SU-DHL-6 (cell line): Measurements from ENCODE around the gene DGLUCY.

Experiments
- H2AFZ ChIP-seq: fragments of 200-600 bp; sonication (generic); 2 replicates; pipeline ENCODE4 v1.6.1; 2014; ENCODE audit warnings: low read depth, mild to moderate bottlenecking, moderate library complexity, mixed read lengths, antibody characterized with exemption, low read length; ENCODE audit not compliant: severe bottlenecking
- H3F3A ChIP-seq: fragments of 200-600 bp; shearing (Covaris generic); 2 replicates; pipeline ENCODE4 v1.6.0; 2016; ENCODE audit warnings: antibody characterized with exemption, mild to moderate bottlenecking; ENCODE audit not compliant: insufficient read depth
- H3K27ac ChIP-seq: fragments of 200-600 bp; sonication (generic); 2 replicates; pipeline ENCODE4 v1.5.1; 2016; ENCODE audit warnings: low read depth, mild to moderate bottlenecking, low read length, moderate library complexity, mixed read lengths
- H3K27me3 ChIP-seq: fragments of 200-600 bp; sonication (generic), shearing (Covaris generic); 2 replicates; pipeline ENCODE4 v1.6.0; 2014; ENCODE audit warnings: mild to moderate bottlenecking, low read length
- H3K36me3 ChIP-seq: fragments of 200-600 bp; sonication (generic); 2 replicates; pipeline ENCODE4 v1.6.1; 2014; ENCODE audit warnings: mild to moderate bottlenecking, low read length, mixed read lengths
- H3K4me2 ChIP-seq: fragments of 300-600, 200-600 bp; shearing (Covaris generic), sonication (generic); 2 replicates; pipeline ENCODE4 v1.6.0; 2014; ENCODE audit warnings: low read length, low read depth, mild to moderate bottlenecking; ENCODE audit not compliant: poor library complexity, severe bottlenecking
- H3K4me3 ChIP-seq: fragments of 200-600 bp; sonication (generic); 2 replicates; pipeline ENCODE4 v1.5.1; 2014; ENCODE audit warnings: antibody characterized with exemption, low read length, mild to moderate bottlenecking, mixed read lengths; ENCODE audit not compliant: insufficient read depth, poor library complexity, severe bottlenecking
- H3K79me2 ChIP-seq: fragments of 200-600 bp; sonication (generic); 2 replicates; pipeline ENCODE4 v1.6.1; 2014; ENCODE audit warnings: mild to moderate bottlenecking, low read length, moderate library complexity; ENCODE audit not compliant: insufficient read depth
- H3K9ac ChIP-seq: fragments of 200-600 bp; sonication (generic); 2 replicates; pipeline ENCODE4 v1.7.0; 2014; ENCODE audit warnings: mild to moderate bottlenecking, low read length
- H3K9me2 ChIP-seq: fragments of 200-600 bp; sonication (generic); replicated peaks from 2 replicates; pipeline ENCODE4 v1.6.1; 2014; ENCODE audit warnings: low read length; ENCODE audit not compliant: insufficient read depth
- H3K9me3 ChIP-seq: fragments of 200-600 bp; sonication (generic); 2 replicates; pipeline ENCODE4 v1.6.1; 2014; ENCODE audit warnings: low read length, mixed read lengths; ENCODE audit not compliant: insufficient read depth
- H4K20me1 ChIP-seq: fragments of 200-600 bp; sonication (generic); 2 replicates; pipeline ENCODE4 v1.6.1; 2014; ENCODE audit warnings: low read depth, mild to moderate bottlenecking, antibody characterized with exemption, low read length, moderate library complexity, mixed read lengths
- CTCF ChIP-seq: fragments of 200-600 bp; sonication (generic); IDR thresholded peaks from one replicate; pipeline ENCODE4 v1.5.1; 2017; ENCODE audit warnings: antibody characterized with exemption, mild to moderate bottlenecking, low read length, moderate library complexity; ENCODE audit not compliant: insufficient read depth, poor library complexity, severe bottlenecking
- EZH2phosphoT487 ChIP-seq: fragments of 200-600 bp; sonication (generic), shearing (Covaris generic); conservative IDR thresholded peaks from 2 replicates; pipeline ENCODE4 v1.6.1; 2018; ENCODE audit warnings: mild to moderate bottlenecking, antibody characterized with exemption, low read length, moderate library complexity, mixed read lengths

Gene DGLUCY

GRCh38 chr14:91232603-91233002 is 118.7 kb downstream of the DGLUCY start:
- no peak overlapping the region for H3K4me3 ChIP-seq
- H3K4me2 ChIP-seq, result no peak overlapping the region
- no peak overlapping the region for H3K27ac ChIP-seq
- no peak overlapping the region for H2AFZ ChIP-seq
- no peaks in the 10 kb centered on the region for H3F3A ChIP-seq
- no peaks in the 10 kb centered on the region for H3K27me3 ChIP-seq
- H3K79me2 ChIP-seq, result no peaks in the 10 kb centered on the region
- no peaks in the 10 kb centered on the region for H3K9me2 ChIP-seq
- no peak overlapping the region for H3K9ac ChIP-seq
- TF ChIP-seq CTCF, result no peak
- TF ChIP-seq EZH2phosphoT487, result no peak
- no peaks in the 10 kb centered on the region for H4K20me1 ChIP-seq
- no peaks in the 10 kb centered on the region for H3K36me3 ChIP-seq
- no peaks in the 10 kb centered on the region for H3K9me3 ChIP-seq

GRCh38 chr14:91233936-91234790 is 120.3 kb downstream of the DGLUCY start:
- no peaks in the 10 kb centered on the region for H3K27me3 ChIP-seq
- no peaks in the 10 kb centered on the region for H3F3A ChIP-seq
- no peaks in the 10 kb centered on the region for H3K36me3 ChIP-seq
- H3K9me2 ChIP-seq, result no peaks in the 10 kb centered on the region
- no peak overlapping the region for H3K27ac ChIP-seq
- H3K9ac ChIP-seq, result no peak overlapping the region
- H3K79me2 ChIP-seq, result no peaks in the 10 kb centered on the region
- TF ChIP-seq CTCF, result no peak
- TF ChIP-seq EZH2phosphoT487, result no peak
- H3K9me3 ChIP-seq, result no peaks in the 10 kb centered on the region
- H2AFZ ChIP-seq, result no peak overlapping the region
- H3K4me3 ChIP-seq, result no peak overlapping the region
- no peak overlapping the region for H3K4me2 ChIP-seq
- no peaks in the 10 kb centered on the region for H4K20me1 ChIP-seq

GRCh38 chr14:91234791-91235114 is 120.9 kb downstream of the DGLUCY start:
- Histone ChIP-seq H3K9ac (no peak overlapping the region), H4K20me1 (no peaks in the 10 kb centered on the region), H3K79me2 (no peaks in the 10 kb centered on the region), H3K9me3 (no peaks in the 10 kb centered on the region), H3K36me3 (no peaks in the 10 kb centered on the region), H3F3A (no peaks in the 10 kb centered on the region), H3K27me3 (no peaks in the 10 kb centered on the region), H3K27ac (no peak overlapping the region), H3K4me2 (no peak overlapping the region), H3K4me3 (no peak overlapping the region), H2AFZ (no peak overlapping the region), H3K9me2 (no peaks in the 10 kb centered on the region)
- TF ChIP-seq CTCF, result no peak
- TF ChIP-seq EZH2phosphoT487, result no peak
